ENCODE measurements around the gene NUDT5. TPM values are rescaled to one million over a fixed set of nuclear protein-coding genes. Genes with fewer than 3 reads are reported as not detected.
A peak's percentile ranks its signal among the peaks of the same experiment; 100 is the strongest.

Gene NUDT5
- polyA plus RNA-seq, 3 donors, result 28.3 to 51.1 (median 43.7) TPM

DNA sequence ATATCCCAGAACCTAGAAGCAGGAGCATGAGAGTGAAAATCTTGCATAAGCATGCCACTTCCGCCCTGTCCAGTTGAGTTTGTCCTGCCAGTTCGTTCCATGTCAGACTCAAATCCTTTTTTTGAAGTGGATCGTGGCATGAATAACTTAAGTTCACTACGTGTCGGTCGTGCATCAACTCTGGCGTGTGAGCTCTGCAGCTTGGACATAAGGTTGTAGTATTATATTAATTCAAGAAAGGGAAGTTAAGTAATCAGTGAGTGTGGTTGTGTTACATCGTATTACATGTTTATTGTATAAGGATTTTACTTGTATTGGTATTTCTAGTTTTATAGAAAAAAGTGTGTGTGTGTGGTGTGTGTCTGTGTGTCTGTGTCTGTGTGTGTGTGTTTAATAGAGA is 23.3 kb upstream of the NUDT5 start:
- Mint-ChIP-seq H3K27me3 (ENCODE audit: low read depth in 3 of 3) (no peaks in the 10 kb centered on the region), H3K27ac (peak overlapping the region in 6 of 7 donors; percentile 38 to 83 (median 70)), H3K36me3 (peaks cover 43 to 71% of the 10 kb centered on the region in 2 donors), H3K4me1 (peaks cover 31% of the 10 kb centered on the region), H3K4me3 (no peak overlapping the region), H3K9me3 (no peaks in the 10 kb centered on the region)
- 27% methylated on average over 6 of the region's 8 CpGs for WGBS (ENCODE audit: insufficient coverage)
- TF ChIP-seq, protein P1, sequence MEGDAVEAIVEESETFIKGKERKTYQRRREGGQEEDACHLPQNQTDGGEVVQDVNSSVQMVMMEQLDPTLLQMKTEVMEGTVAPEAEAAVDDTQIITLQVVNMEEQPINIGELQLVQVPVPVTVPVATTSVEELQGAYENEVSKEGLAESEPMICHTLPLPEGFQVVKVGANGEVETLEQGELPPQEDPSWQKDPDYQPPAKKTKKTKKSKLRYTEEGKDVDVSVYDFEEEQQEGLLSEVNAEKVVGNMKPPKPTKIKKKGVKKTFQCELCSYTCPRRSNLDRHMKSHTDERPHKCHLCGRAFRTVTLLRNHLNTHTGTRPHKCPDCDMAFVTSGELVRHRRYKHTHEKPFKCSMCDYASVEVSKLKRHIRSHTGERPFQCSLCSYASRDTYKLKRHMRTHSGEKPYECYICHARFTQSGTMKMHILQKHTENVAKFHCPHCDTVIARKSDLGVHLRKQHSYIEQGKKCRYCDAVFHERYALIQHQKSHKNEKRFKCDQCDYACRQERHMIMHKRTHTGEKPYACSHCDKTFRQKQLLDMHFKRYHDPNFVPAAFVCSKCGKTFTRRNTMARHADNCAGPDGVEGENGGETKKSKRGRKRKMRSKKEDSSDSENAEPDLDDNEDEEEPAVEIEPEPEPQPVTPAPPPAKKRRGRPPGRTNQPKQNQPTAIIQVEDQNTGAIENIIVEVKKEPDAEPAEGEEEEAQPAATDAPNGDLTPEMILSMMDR (IDR thresholded peaks at IDR 0.05), result no peak
- Histone ChIP-seq H3K4me1 (ENCODE audit: control insufficient read depth in 1 of 2, insufficient read depth in 2 of 2, low read length in 2 of 2) (peaks cover 22 to 27% of the 10 kb centered on the region in 2 donors), H4K20me1 (ENCODE audit: insufficient read depth, low read length) (peaks cover 21% of the 10 kb centered on the region), H3K9me3 (replicated peaks in 1 of 2; ENCODE audit: control insufficient read depth in 1 of 2, insufficient read depth in 1 of 2, low read length in 2 of 2) (no peaks in the 10 kb centered on the region), H2AFZ (ENCODE audit: insufficient read depth, low read depth, low read length, poor library complexity, severe bottlenecking) (no peak overlapping the region), H3K27me3 (ENCODE audit: control insufficient read depth in 2 of 2, insufficient read depth in 2 of 2, low read length in 2 of 2) (no peaks in the 10 kb centered on the region), H3K9ac (ENCODE audit: insufficient read depth, low read length, poor library complexity, severe bottlenecking) (no peak overlapping the region), H3K4me2 (replicated peaks; ENCODE audit: extremely low read depth, low read length, poor library complexity, severe bottlenecking) (peak overlapping the region; percentile 27), H3K36me3 (replicated peaks in 1 of 2; ENCODE audit: control insufficient read depth in 1 of 2, insufficient read depth in 2 of 2, low read length in 2 of 2) (peaks cover 33 to 70% of the 10 kb centered on the region in 2 donors), H3K27ac (ENCODE audit: low read depth in 1 of 2, low read length in 2 of 2) (peak overlapping the region in 1 of 2 donors; percentile 22), H3K4me3 (replicated peaks in 1 of 3; ENCODE audit: low read depth in 2 of 3, low read length in 3 of 3) (no peak overlapping the region), H3K79me2 (ENCODE audit: insufficient read depth, low read length) (peaks cover 62% of the 10 kb centered on the region)
- DNase-seq, result peak in 2 of 3 donors; percentile 20 to 41
- intact Hi-C loops (cut with micrococcal nuclease), result no loop called here

DNA sequence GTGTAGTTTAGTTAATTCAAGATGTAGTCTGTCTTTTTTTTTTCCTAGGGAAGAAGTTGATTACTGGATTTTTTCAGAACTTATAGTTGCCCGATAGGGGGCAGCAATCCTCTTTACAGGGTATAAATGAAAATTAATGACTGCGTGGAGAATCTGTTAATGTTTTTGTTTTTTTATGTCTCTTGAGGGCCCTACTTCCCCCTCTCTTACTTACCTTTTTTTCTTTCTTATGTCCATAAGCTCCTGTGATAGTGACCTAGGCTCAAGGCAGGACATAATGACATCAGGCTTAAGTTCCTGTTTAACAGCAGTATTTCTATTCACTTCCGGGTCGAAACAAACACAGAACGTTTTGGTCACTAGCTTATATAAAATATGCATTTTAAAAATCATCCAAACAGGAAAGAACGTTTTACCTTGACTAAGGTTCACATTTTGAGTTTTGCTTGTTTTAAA is 19.1 kb upstream of the NUDT5 start:
- peak overlapping the region; percentile 64 to 89 for H3K4me3 Mint-ChIP-seq
- peaks cover 33% of the 10 kb centered on the region for H3K79me2 ChIP-seq (ENCODE audit: insufficient read depth, low read length)
- H3K9me3 Mint-ChIP-seq, result no peaks in the 10 kb centered on the region
- H3K36me3 ChIP-seq (replicated peaks in 1 of 2; ENCODE audit: control insufficient read depth in 1 of 2, insufficient read depth in 2 of 2, low read length in 2 of 2), result peaks cover 46 to 80% of the 10 kb centered on the region in 2 donors
- H3K27me3 ChIP-seq (ENCODE audit: control insufficient read depth in 2 of 2, insufficient read depth in 2 of 2, low read length in 2 of 2), result no peaks in the 10 kb centered on the region
- peaks cover 52 to 70% of the 10 kb centered on the region in 2 donors for H3K36me3 Mint-ChIP-seq
- peak overlapping the region; percentile 45 for H3K9ac ChIP-seq (ENCODE audit: insufficient read depth, low read length, poor library complexity, severe bottlenecking)
- peaks cover 9% of the 10 kb centered on the region for H4K20me1 ChIP-seq (ENCODE audit: insufficient read depth, low read length)
- peaks cover 22% of the 10 kb centered on the region for H3K4me1 Mint-ChIP-seq
- peak overlapping the region in 1 of 2 donors; percentile 73 for H3K27ac ChIP-seq (ENCODE audit: low read depth in 1 of 2, low read length in 2 of 2)
- WGBS (ENCODE audit: insufficient coverage), result 20% methylated on average over 2 of the region's 6 CpGs
- H3K4me2 ChIP-seq (replicated peaks; ENCODE audit: extremely low read depth, low read length, poor library complexity, severe bottlenecking), result peak overlapping the region; percentile 67
- H3K4me1 ChIP-seq (ENCODE audit: control insufficient read depth in 1 of 2, insufficient read depth in 2 of 2, low read length in 2 of 2), result peaks cover 13 to 18% of the 10 kb centered on the region in 2 donors
- peak overlapping the region; percentile 2 to 92 (median 78) for H3K27ac Mint-ChIP-seq
- H3K9me3 ChIP-seq (replicated peaks in 1 of 2; ENCODE audit: control insufficient read depth in 1 of 2, insufficient read depth in 1 of 2, low read length in 2 of 2), result no peaks in the 10 kb centered on the region
- H3K27me3 Mint-ChIP-seq (ENCODE audit: low read depth in 3 of 3), result no peaks in the 10 kb centered on the region
- intact Hi-C loops (cut with micrococcal nuclease), result no loop called here
- peak overlapping the region; percentile 75 for H2AFZ ChIP-seq (ENCODE audit: insufficient read depth, low read depth, low read length, poor library complexity, severe bottlenecking)
- H3K4me3 ChIP-seq (replicated peaks in 1 of 3; ENCODE audit: low read depth in 2 of 3, low read length in 3 of 3), result peak overlapping the region; percentile 31 to 79 (median 70)
- peak; percentile 27 to 58 (median 57) for DNase-seq
- TF ChIP-seq, protein P1 (IDR thresholded peaks at IDR 0.05), result peak; percentile 86

Data from CD14-positive monocyte (primary cell).